ENCODE results near the gene MCTP1. TPM values are rescaled to one million over a fixed set of nuclear protein-coding genes. Genes with fewer than 3 reads are reported as not detected.
"Not testable (repeated sequence)": the region's sequence is repeated elsewhere in the genome, so short reads cannot be mapped to it uniquely, and the experiment has no call there.

Gene MCTP1
- total and polyA plus RNA-seq, 8 donors, result 4.4 to 55.1 (median 5.9) TPM

- Histone ChIP-seq H3K27ac (no peak overlapping the region), H3K27me3 (no peaks in the 10 kb centered on the region), H3K9me3 (no peaks in the 10 kb centered on the region), H3K4me1 (no peaks in the 10 kb centered on the region), H3K4me3 (no peak overlapping the region), H3K36me3 (no peaks in the 10 kb centered on the region)
- intact Hi-C loops (cut with DNase I), result no loop called here
- TF ChIP-seq CTCF (IDR thresholded peaks at IDR 0.05), result no peak
- ATAC-seq (no peak), DNase-seq (no peak)
Measured at GRCh38 chr5:95217881-95218280, 67.0 kb downstream of the MCTP1 start.

GRCh38 chr5:95217351-95217750 is 67.5 kb downstream of the MCTP1 start:
- TF ChIP-seq CTCF (IDR thresholded peaks at IDR 0.05), result no peak
- H3K36me3 ChIP-seq, result no peaks in the 10 kb centered on the region
- intact Hi-C loops (cut with DNase I), result no loop called here
- H3K9me3 ChIP-seq, result no peaks in the 10 kb centered on the region
- no peak overlapping the region for H3K4me3 ChIP-seq
- H3K27ac ChIP-seq, result no peak overlapping the region
- ATAC-seq (no peak), DNase-seq (no peak)
- no peaks in the 10 kb centered on the region for H3K4me1 ChIP-seq
- no peaks in the 10 kb centered on the region for H3K27me3 ChIP-seq

DNA sequence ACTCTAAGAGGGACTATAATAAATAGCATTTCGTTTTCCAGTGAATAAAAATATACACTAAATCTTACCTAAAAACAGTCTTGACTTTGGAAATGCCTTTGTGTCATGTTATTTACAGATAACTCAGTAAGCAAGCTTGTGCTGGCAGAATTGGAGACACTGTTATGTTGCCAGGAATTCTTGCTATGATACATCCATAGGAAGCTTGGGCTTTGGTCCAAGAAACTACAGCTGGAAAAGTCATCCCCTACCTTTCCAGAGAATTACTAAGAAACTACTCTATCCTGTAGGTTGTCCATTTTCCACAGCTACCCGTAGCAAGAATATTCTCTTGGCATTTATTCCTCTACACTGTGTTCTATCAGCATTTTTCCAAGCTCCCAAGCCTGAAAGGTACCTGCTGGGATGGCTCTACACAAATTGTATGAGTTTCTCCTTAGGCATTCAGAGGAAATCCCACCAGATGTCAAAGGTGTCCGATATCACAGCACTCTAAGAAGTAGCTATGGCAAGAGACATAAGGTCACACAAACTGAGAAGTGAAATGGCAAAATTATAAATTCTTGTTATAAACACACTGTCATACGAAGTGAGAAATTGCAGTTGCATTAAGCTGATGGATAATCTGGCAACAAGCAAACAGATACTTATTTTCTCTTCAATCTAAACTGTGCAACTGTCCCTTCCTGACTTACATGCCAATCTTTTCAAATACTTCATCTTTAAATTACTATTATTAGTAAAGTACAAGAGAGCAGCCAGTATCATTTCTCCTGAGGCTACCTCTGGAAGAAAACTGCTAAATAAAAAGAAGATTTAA is 68.5 kb downstream of the MCTP1 start:
- no peak overlapping the region for H3K27ac ChIP-seq
- ATAC-seq (no peak), DNase-seq (no peak)
- no peak for TF ChIP-seq CTCF (IDR thresholded peaks at IDR 0.05)
- no peak overlapping the region for H3K4me3 ChIP-seq
- intact Hi-C loops (cut with DNase I), result no loop called here
- H3K4me1 ChIP-seq, result no peaks in the 10 kb centered on the region
- no peaks in the 10 kb centered on the region for H3K9me3 ChIP-seq
- no peaks in the 10 kb centered on the region for H3K36me3 ChIP-seq
- H3K27me3 ChIP-seq, result no peaks in the 10 kb centered on the region

GRCh38 chr5:95207811-95208210 is 77.1 kb downstream of the MCTP1 start:
- H3K27ac ChIP-seq; H3K4me1 ChIP-seq; H3K9me3 ChIP-seq; ATAC-seq; DNase-seq; H3K36me3 ChIP-seq; H3K27me3 ChIP-seq; intact Hi-C loops (cut with DNase I); H3K4me3 ChIP-seq: not testable (repeated sequence)

DNA sequence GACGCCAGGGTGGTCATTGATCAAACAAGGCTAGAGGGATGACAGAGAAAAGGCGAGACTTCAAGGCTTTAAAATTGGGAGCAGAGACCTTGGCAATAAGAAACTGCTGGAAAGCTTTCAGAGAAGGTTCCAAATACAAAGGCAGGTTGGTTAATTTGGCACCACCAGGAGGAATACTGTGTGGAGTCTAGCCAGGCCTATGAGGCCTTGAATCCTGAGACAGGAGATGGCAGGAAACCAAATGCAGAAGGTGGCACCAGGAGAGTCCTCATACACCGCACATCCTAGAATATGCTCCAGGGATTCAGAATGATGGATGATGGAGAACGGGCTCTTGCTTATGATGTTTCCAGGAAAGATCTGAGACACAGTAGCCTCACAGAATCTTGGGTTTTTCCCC is 90.0 kb downstream of the MCTP1 start:
- H3K4me1 ChIP-seq, result no peaks in the 10 kb centered on the region
- DNase-seq, result no peak
- no peaks in the 10 kb centered on the region for H3K36me3 ChIP-seq
- no peak overlapping the region for H3K27ac ChIP-seq
- intact Hi-C loops (cut with DNase I), result no loop called here
- no peak for ATAC-seq
- H3K27me3 ChIP-seq, result no peaks in the 10 kb centered on the region
- H3K9me3 ChIP-seq, result no peaks in the 10 kb centered on the region
- H3K4me3 ChIP-seq, result no peak overlapping the region
- TF ChIP-seq CTCF (IDR thresholded peaks at IDR 0.05), result no peak

- H3K36me3 ChIP-seq, result no peaks in the 10 kb centered on the region
- no peak overlapping the region for H3K27ac ChIP-seq
- H3K9me3 ChIP-seq, result no peaks in the 10 kb centered on the region
- intact Hi-C loops (cut with DNase I), result no loop called here
- no peak overlapping the region for H3K4me3 ChIP-seq
- no peaks in the 10 kb centered on the region for H3K4me1 ChIP-seq
- no peak for DNase-seq
- H3K27me3 ChIP-seq, result no peaks in the 10 kb centered on the region
- TF ChIP-seq CTCF (IDR thresholded peaks at IDR 0.05), result no peak
- no peak for ATAC-seq
Measured at GRCh38 chr5:95191330-95191729, 93.6 kb downstream of the MCTP1 start.
